ENCODE data around the gene SH2D4B.
"Not testable (repeated sequence)": the region's sequence is repeated elsewhere in the genome, so short reads cannot be mapped to it uniquely, and the experiment has no call there.

SH2D4B gene

DNA sequence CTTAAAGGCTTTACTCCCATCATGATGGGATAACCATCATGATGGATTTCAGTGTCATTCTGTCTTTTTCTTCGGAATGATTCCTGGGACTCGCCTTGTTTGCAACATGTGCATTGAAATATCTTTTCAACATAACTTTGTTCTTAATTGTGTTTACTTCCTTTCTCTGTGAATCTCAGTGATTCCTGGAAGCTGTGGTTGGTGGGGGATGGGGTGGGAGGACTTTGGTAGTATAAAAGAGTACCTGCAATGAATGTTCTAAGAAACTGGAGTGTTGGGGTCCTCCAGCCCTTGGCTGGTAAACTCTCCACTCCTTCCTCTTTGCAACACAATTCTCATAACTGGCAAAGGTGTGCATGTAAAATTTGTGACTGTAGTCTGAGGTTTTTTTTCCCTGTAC, 11.5 kb upstream of the SH2D4B start:
- DNase-seq, result no peak

DNA sequence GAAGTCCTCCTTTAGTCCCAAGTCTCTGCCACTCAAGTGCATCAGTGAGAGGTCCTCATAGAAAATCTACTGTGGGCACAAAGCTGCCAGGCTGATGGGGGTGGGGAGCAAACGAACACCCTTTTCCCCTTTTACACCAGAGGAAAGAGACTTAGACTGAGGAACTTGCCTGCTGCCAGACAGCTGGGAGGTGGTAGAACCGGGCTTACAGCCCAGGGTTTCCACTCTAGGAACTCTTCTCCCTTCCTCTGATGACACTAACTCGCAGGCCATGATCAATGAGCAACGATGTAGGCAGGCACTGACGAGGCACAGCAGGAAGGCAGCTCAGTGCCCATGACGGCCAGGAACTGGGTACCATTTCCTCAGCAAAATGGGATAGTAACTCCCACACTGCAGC, 11.0 kb upstream of the SH2D4B start:
- peak; percentile 23 for DNase-seq

DNA sequence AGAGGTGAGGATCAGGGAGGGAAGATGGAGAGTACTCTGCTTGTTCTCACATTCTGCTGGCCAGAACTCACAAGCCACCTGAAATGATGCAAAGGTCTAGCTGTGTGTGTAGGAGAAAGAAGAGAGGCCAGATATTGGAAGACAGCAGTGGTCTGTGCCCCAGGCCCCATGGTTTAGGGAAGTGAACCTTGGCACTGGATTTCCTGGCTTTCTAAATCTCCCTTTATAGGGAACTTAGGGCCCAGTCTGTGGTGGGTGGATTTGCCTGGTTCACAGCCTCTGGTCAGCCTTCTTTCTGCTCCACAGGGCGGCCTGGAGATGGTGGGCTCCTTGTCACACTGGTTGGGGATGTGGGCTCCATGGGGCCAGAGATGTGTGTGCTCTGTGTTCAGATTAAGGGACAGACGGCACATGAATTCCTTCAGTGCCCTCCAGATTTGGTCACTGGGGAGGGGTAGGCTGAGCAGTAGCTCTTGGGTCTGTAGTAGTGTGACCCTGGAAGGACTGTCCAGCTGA, 9.5 kb upstream of the SH2D4B start:
- DNase-seq, result peak; percentile 50

DNA sequence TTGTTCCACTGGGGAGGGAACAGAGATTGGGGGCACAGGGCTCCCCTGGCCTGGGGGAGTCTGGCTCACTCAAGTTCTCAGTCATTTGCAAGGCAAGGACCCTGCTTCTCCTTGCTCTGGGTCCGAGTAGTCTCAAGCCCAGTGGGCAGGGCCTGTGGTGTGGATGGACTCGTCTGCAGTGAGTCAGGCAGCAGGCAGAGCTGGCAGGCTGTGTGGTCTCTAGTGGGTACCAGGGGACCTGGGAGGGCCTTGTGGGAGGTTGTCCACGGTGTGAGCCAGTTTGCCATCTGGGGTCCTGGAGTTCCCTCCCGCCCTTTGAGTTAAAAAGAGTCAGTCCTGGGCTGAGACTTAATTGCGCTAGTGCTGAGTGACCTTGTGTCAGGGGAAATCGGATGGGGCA, 8.8 kb upstream of the SH2D4B start:
- DNase-seq, result no peak

DNA sequence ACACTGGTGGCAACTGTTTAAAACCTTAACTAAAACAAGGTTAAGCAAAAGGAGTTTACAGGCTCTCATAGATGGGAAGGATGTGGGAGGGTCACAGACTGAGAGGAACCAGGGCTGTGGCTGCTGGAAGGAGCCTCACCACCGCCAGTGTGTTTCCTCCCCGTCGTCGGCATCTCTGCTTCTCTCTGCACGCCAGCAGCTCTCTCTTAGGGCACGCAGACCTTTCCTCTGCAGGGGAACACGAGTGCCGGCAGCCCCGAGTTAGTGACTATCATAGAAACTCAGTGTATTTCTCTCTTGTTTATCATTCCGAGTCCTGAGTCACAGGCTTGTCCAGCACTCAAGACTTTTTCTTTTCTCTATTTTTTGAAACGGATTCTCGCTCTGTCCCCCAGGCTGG, 8.1 kb upstream of the SH2D4B start:
- peak; percentile 88 for DNase-seq

DNA sequence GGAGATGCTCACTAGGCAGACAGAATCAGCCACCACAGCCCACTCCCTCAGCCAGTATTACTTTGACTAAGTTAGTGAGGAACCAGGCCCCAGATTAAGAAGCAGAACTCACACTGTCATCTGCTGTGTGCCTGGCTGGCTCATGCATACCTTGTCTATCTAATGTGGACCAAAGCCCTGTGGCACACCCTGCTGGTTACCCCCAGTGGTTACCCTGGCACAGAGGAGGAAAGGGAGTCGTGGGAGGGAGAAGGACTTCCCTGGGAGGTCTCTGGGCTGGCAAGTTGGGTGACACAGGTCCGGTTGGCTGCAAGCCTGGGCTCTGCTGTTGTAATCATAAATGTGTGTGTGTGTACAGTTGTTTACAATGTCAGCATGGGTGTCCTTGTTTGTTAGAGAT, 7.5 kb upstream of the SH2D4B start:
- peak; percentile 48 for DNase-seq

DNA sequence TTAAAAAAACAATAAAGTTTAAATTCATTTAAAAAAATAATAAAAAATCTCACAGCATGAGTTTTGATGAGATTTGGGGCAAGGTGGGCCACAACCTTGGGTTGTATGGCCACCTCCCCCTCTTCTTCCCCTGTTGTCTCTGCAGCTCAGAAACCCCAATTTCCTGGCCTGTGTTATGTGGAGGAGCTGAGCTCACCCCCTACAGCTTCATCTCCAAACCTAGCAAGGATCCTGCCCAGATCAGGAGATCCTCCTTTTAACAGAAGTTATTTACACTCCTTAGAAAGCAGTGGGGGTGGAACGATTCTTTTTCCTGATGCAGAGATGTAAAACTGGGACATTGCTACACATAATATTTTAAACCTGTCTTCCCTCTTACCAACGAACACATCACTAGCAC, 6.9 kb upstream of the SH2D4B start:
- peak; percentile 15 for DNase-seq

DNA sequence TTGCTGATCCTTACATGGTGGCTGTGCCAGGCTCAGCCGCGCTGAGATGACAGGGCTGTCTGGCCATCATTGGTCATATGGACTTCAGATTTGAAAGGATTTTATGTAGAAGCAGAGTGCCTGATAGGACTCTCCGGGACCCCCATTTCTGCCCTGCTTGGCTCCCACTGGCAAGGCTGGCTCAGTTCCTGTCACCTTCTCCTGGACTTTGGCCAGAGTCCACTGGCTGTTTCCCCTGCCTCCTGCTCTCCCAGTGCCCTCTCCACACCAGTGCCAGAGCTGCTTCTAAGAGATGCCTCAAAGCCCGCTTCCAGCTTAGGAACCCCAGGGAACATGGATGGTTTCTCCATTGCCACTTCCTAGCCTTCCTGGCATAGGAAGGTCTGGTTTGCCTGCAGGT, 5.1 kb upstream of the SH2D4B start:
- no peak for DNase-seq

DNA sequence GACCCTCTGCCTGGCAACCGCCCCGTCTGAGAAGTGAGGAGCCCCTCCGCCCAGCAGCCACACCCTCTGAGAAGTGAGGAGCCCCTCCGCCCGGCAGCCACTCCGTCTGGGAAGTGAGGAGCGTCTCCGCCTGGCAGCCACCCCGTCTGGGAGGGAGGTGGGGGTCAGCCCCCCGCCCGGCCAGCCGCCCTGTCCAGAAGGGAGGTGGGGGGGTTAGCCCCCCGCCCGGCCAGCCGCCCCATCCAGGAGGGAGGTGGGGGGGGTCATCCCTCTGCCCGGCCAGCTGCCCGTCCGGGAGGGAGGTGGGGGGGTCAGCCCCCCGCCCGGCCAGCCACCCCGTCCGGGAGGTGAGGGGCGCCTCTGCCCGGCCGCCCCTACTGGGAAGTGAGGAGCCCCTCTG, 3.6 kb upstream of the SH2D4B start:
- not testable (repeated sequence) for DNase-seq

DNA sequence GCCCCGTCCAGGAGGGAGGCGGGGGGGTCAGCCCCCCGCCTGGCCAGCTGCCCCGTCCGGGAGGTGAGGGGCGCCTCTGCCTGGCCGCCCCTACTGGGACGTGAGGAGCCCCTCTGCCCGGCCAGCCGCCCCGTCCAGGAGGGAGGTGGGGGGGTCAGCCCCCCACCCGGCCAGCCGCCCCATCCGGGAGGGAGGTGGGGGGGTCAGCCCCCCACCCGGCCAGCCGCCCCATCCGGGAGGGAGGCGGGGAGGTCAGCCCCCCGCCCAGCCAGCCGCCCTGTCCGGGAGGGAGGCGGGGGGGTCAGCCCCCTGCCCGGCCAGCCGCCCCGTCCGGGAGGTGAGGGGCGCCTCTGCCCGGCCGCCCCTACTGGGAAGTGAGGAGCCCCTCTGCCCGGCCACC, 3.1 kb upstream of the SH2D4B start:
- DNase-seq, result not testable (repeated sequence)

DNA sequence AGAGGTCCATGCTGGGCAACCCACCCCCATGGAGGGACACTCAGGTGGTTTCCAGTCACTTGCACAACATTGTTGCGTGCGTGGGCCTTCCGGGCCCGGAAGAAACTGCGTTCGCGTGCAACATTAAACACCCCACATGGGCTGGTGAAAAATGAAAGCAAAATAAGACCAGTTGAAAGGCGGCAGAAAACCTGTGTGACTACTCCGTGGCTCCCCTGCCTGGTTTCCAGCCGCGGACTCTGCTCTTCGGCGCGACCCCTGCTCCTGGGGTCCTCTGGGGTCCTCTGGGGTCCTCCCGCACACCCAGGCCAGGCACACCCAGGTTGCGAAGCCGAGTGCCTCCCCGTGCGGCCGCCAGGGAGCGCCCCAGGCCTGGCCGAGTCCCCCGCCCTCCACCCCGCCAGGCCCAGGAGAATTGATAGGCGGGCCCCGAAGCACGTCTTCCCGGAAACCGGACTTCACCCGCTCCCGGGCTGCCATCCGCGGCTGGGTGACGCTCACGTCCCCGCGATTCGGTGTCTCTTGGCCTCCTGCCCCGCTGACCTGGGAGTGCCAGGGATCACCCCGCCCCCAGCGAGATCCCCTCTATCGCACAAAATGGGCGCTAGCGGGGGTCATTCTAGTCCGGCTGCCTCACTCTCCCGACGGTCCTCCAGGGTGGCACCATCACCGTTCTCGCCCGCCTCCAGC, 1.9 kb upstream of the SH2D4B start:
- DNase-seq, result no peak

DNA sequence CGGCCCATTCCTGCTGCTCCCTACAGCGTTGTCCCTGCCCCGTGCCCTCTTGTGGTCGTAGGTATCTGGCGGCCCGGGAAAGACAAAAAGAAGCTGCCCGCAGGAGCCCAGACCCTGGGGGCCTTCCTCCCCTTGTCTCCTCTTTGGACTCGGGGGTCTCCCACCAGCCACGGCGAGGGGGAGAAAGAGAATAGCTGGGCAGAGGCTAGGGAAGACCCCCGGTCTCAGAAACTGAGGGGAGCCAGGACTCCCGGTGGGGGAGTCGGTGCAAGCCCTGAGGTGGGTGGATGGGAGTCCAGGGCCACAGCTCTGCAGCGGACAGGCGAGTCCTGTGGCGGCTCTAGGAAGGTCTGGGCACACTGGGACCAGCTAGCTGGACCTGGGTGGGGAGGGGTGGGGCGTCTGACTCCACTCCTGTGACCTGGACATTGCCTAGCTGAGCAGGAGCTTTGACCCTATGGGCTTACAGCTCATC, 1.3 kb upstream of the SH2D4B start:
- DNase-seq, result no peak

DNA sequence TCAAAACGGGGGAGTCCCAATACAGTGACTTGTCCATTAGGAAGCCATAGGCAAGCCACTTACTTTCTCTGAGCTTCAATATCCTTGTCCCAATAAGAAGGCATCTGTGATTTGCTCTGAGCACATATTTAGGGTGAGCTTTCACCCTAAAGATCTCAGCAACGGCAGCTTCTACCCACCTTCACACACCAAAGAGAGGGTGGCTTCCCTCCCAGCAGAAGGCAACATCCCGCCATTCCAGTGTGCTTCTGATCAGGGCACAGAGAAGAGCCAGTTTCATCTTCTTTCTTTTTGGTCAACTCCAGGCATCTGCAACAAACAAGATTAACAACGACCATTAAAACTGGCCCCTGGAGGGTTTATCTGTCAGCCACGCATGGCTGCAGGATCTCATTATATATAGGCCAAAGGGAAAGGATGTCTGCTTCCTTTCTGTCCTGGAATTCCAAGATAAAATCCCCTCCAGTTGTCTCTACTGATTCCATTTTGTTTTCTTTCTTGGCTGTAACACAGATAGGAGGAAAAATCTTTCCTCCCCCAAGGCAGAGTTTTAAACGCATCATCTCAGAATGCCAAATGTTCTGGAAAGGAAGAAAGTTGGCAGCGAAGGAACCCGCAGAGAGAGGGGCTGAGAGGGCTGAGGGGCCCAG, 491 bp upstream of the SH2D4B start:
- no peak for DNase-seq

DNA sequence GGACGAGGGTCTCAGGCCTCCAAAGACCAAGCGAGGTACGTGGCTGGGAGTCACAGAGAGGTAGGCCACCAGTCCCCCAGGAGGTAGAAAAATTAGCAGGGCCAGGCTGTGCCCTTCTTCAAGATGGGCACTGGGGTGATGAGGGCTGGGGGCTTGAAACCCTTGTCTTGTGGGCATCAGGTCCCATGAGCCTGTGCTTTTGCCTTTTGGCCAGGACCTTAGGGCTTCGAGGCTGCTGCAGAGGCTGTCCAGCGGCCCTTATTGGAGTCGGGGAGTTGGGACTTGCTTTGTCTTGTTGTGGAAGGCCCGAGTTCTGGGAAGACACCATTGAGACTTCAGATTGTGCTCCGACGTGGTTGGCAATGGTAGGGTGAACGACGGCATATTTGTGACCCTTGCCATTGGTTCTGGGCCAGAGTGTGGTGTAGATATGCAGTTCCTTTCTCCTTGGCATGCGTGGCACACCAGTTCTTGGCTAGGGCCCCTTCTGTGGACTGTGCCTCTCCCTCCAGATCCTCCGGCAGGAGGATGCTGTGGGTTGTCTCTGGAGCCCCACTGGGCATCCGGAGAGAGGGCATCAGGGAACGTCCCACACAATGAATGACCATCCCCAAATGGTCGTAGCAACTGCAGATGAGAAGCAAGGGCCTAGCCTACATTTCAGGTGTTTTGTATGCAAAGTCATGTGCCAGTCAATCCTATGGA, 931 bp downstream of the SH2D4B start:
- no peak for DNase-seq

DNA sequence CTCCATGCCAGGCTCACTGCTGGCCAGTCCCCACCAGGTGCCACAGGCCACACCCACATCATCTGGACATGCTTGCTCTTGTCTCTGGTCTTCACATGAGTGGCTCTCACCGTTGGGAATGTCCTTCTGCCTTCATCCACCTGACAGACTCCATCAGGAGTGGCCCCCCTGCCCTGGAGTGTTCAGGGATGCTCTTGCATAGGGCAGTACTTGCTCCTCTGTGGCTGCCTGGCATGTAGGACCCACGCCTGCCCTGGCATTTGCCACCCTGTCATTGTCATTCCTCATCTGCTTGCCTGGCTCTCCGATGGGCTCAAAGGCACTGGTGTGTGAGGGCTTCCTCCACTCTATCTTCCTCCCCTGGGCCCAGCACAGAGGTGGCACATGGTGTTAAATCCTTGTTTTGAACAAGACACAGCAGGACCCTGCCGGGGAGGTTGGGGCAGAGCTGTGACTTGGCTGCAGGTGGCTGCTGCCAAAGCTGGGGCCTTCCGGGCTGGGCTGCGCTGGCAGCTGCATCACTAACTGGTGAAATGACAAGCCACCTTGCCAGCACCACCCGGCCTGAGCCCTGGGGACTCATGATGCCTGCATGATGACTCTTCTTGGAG, 1.8 kb downstream of the SH2D4B start:
- DNase-seq, result no peak

DNA sequence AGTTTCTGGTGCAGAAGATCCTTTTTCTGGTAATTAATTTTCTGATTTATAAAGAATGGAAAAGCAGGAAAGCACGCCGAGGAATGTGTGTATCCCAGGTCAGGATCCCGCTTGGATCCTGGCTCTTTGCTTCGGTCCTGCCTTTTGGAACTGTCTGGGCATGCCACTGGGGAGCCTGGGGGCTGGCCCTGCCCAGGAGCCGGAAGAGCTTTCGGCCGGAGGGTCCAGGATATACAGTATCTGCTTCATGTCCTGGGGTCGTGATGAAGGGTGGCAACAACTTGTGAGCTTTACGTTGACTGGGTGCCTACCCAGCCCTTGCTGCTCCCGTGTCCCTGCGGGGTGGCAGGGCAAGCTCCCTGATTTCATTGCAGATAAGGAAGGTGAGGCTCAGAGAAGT, 2.4 kb downstream of the SH2D4B start:
- DNase-seq, result no peak

DNA sequence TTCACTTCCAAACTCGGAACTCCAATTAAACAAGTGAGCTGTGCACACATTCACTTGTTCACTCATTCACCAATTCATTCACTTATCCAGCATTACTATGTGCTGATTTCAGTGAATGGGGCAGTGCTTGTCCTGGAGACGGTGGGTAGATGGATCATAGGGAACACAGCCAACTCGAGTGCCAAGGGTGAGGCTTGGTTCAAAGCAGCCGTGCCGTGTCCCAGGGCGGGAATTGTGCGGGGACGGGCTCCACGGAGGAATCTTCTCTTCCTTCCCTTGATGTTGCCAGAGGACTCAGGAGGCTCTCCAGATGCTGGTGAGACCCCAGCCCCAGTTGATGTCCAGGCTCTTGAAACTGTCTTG, 2.9 kb downstream of the SH2D4B start:
- no peak for DNase-seq

DNA sequence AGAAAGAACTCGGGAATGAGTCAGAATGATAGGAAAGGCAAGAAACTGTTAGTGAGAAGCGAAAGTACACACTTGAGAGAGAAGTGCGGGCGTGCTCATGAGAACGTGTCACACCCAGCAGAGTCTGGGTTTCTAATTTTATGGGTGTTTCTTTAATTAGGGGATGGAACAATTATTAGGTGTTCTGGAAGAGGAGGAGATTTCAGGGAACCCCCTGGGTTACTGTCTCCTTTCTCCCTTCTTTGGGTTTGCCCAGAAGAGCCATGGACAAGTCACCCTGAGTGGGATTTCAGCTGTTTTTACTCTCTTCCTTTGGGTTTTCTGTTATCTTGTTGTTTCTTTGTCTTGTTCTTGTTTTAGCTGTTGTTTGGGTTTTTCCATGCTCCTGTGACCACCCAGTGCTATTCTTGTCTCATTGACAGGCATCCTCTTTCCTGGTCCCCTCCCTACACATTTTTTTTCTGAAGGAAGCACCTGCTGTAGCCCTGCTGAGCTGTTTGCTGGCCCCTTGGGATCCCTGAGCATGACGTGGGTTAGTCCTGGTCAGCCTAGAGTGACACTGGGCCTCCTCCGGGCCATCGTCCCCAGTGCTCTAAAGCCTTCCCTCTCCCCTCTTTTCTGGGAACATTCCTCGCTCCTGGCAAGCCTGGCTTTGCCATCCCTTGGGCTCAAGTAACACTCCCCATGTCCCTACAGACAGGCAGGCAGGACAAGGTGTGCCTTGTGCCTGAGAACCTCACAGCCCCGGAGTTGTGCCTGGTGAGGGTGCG, 3.5 kb downstream of the SH2D4B start:
- DNase-seq, result no peak

DNA sequence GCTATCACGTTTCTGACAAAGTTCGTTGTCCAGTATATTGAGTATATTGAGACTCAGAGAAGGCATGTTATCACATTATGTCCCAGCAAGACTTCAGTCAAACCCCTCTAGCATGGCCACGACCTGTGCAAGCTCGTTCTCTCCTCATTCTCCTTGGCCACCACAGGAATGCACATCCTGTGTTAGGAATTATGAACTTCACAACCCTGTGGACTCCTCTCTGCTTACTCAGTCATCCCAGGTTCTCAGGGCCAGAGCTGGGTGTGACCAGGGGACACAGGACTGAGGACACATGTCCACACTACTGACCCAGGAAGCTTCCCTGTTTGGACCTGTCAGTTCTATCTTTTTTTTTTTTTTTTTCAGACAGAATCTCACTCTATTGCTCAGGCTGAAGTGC, 4.4 kb downstream of the SH2D4B start:
- no peak for DNase-seq

DNA sequence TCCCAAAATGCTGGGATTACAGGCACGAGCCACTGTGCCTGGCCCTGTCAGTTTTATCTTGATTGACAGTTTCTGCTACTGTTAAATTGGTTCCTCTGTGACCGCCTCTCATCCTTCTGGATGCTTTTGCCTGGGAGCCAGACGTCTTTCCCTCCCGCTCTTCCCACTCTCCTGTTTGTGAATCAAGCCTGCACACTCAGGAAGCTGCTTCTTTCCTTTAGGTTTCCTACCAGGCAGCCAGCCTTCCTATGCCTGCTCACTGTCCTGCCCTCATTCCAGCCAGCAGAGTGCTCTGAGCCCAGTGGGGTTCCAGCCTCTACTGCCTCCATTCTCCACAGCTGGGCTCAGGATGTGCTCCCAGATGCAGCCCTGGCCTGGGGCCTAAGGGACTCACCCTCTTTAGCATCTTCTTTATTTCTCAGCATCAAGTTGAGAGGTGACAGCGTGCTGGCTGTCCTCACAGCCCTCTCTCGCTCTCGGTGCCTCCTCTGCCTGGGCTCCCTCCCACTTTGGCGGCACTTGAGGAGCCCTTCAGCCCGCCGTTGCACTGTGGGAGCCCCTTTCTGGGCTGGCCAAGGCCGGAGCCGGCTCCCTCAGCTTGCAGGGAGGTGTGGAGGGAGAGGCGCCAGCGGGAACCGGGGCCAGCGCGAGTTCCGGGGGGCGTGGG, 5.1 kb downstream of the SH2D4B start:
- no peak for DNase-seq

DNA sequence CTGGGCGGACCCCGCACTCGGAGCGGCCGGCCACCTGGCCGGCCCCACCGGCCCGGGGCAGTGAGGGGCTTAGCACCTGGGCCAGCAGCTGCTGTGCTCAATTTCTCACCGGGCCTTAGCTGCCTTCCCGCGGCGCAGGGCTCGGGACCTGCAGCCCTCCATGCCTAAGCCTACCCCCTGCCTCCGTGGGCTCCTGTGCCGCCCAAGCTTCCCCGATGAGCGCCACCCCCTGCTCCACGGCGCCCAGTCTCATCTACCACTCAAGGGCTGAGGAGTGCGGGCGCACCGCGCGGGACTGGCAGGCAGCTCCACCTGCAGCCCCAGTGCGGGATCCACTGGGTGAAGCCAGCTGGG, 5.6 kb downstream of the SH2D4B start:
- not testable (repeated sequence) for DNase-seq

DNA sequence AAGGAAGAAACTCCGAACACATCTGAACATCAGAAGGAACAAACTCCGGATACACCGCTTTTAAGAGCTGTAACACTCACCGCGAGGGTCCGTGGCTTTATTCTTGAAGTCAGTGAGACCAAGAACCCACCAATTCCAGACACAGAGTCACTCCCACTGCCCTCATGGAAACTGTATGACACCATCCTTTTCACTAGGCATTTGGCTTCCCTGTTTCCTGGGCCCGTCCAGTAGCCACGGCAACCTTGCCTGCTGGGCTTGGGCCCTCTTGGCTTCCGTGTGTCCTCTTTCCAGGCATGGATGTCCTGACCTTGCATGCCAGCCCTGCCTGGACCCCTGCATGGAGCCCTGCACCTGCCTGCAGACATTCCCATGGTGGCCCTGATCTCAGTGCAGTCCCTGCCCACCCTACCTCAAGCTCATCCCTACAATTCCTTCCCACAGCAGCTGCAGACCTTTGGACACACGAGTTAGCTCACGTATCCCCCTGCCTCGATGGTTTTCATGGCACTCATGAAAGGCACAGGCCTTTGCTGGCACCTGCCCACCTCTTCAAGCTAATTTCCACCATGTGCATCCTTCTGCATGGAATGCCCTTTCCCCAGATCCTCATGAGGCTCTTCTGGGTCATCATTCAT, 6.7 kb downstream of the SH2D4B start:
- no peak for DNase-seq

All from GDM1 (cell line).